NB4 (cell line): ENCODE results near the gene DMC1.

Source experiments
- MAX ChIP-seq: IDR thresholded peaks from 2 replicates; pipeline ENCODE4 v1.6.1; 2011; ENCODE audit warnings: low read depth, low read length
- MYC ChIP-seq: IDR thresholded peaks from 2 replicates; pipeline ENCODE4 v1.6.1; 2011; ENCODE audit warnings: low read depth, low read length
- POLR2A ChIP-seq: IDR thresholded peaks from 2 replicates; pipeline ENCODE4 v1.6.1; 2011; ENCODE audit warnings: mild to moderate bottlenecking; ENCODE audit not compliant: insufficient read length; ENCODE audit errors: extremely low read depth
- TF ChIP-seq, protein P1 (sequence below): IDR thresholded peaks from one replicate; pipeline ENCODE4 v1.5.1; 2012; ENCODE audit warnings: low read depth, low read length

- TF ChIP-seq, protein P1, sequence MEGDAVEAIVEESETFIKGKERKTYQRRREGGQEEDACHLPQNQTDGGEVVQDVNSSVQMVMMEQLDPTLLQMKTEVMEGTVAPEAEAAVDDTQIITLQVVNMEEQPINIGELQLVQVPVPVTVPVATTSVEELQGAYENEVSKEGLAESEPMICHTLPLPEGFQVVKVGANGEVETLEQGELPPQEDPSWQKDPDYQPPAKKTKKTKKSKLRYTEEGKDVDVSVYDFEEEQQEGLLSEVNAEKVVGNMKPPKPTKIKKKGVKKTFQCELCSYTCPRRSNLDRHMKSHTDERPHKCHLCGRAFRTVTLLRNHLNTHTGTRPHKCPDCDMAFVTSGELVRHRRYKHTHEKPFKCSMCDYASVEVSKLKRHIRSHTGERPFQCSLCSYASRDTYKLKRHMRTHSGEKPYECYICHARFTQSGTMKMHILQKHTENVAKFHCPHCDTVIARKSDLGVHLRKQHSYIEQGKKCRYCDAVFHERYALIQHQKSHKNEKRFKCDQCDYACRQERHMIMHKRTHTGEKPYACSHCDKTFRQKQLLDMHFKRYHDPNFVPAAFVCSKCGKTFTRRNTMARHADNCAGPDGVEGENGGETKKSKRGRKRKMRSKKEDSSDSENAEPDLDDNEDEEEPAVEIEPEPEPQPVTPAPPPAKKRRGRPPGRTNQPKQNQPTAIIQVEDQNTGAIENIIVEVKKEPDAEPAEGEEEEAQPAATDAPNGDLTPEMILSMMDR, result no peak
- no peak for TF ChIP-seq POLR2A
- no peak for TF ChIP-seq MAX
- no peak for TF ChIP-seq MYC
Observed at GRCh38 chr22:38524429-38524828, 45.6 kb downstream of the DMC1 start.
